K562 (cell line): ENCODE measurements around the gene IMPA2. TPM values are rescaled to one million over a fixed set of nuclear protein-coding genes. Genes with fewer than 3 reads are reported as not detected.

Experiments used
- ATAC-seq: fragments of 200-7000 bp; cut with Tn5 transposase; 3 replicates; pipeline ENCODE4 v1.9.1; 2020; ENCODE audit warnings: moderate library complexity
- BruUV-seq: library from RNA; stranded (reverse); fragments of 400-500 nt; replicated peaks from 2 replicates; lab custom pipeline; 2021; lab: Mats Ljungman, UMichigan
- CTCF ChIA-PET: fragments of 300-600 bp; formaldehyde crosslinking; extraction: SDS; loops from one replicate; lab custom pipeline; 2021; ENCODE audit warnings: low intra/inter-chr PET ratio; lab: Yijun Ruan, JAX
- POLR2A ChIA-PET: fragments of 300-600, 350-650 bp; sonication (Branson Sonifier 250); formaldehyde crosslinking; extraction: SDS; loops from one replicate; lab custom pipeline; 2021; ENCODE audit warnings: antibody characterized with exemption, inconsistent platforms; lab: Yijun Ruan, JAX
- DNase-seq, 4 experiments: peaks; one replicate each; pipeline versions ENCODE4 v3.0.0 to v3.0.0-alpha.2; 2011 to 2018; ENCODE audit warnings: low spot score in 3 of 4, mixed read lengths in 3 of 4; ENCODE audit errors: extremely low read depth in 1 of 4
- FAIRE-seq: peaks from 2 replicates; lab custom pipeline; 2011; peaks lifted over from hg19 to GRCh38; lab: Jason Lieb, UNC
- H2AFZ ChIP-seq: 2 replicates; pipeline ENCODE4 v1.6.0; 2011; ENCODE audit warnings: low read depth, low read length, control low read depth, inconsistent platforms
- H3K27ac ChIP-seq: fragments of 200-600 bp; 3 replicates; pipeline ENCODE4 v1.8.0; 2011; ENCODE audit warnings: low read depth, mild to moderate bottlenecking, control low read depth, inconsistent platforms, low read length, moderate library complexity, mixed read lengths; ENCODE audit errors: extremely low read depth
- H3K27me3 ChIP-seq, 2 experiments: fragments of 300-600 bp in 1 of 2; 2 replicates in 1 of 2; 3 replicates in 1 of 2; pipeline versions ENCODE4 v1.6.0 to v1.8.0; 2011; ENCODE audit warnings: inconsistent platforms in 2 of 2, low read length in 2 of 2, mild to moderate bottlenecking in 1 of 2, mixed read lengths in 1 of 2, moderate library complexity in 1 of 2; ENCODE audit not compliant: control insufficient read depth in 2 of 2, insufficient read depth in 2 of 2
- H3K36me3 ChIP-seq: fragments of 300-600 bp; 3 replicates; pipeline ENCODE4 v1.8.0; 2011; ENCODE audit warnings: mild to moderate bottlenecking, low read length, inconsistent platforms; ENCODE audit not compliant: control insufficient read depth, insufficient read depth
- H3K4me1 ChIP-seq, 2 experiments: fragments of 200-600 bp in 1 of 2; replicated peaks in 1 of 2; 2 replicates in 1 of 2; 3 replicates in 1 of 2; pipeline versions ENCODE4 v1.5.1 to v1.8.0; 2011; ENCODE audit warnings: inconsistent platforms in 2 of 2, low read length in 2 of 2, mild to moderate bottlenecking in 1 of 2, mixed read lengths in 1 of 2, moderate library complexity in 1 of 2; ENCODE audit not compliant: control insufficient read depth in 2 of 2, insufficient read depth in 2 of 2
- H3K4me2 ChIP-seq: 2 replicates; pipeline ENCODE4 v1.6.1; 2011; ENCODE audit warnings: low read length, control low read depth, inconsistent platforms, mixed read lengths; ENCODE audit not compliant: insufficient read depth
- H3K4me3 ChIP-seq: fragments of 200-600 bp; sonication (generic), shearing (Covaris generic); 2 replicates; pipeline ENCODE4 v1.5.1; 2016; ENCODE audit warnings: control low read depth, inconsistent platforms
- H3K79me2 ChIP-seq: fragments of 200-600 bp; 3 replicates; pipeline ENCODE4 v1.8.0; 2011; ENCODE audit warnings: low read length, inconsistent platforms; ENCODE audit not compliant: control insufficient read depth, insufficient read depth
- H3K9ac ChIP-seq, 2 experiments: 2 replicates each; pipeline versions ENCODE4 v1.6.0 to v1.6.1; 2011; ENCODE audit warnings: low read depth in 2 of 2, low read length in 2 of 2, control low read depth in 1 of 2, inconsistent platforms in 1 of 2, mild to moderate bottlenecking in 1 of 2, mixed read lengths in 1 of 2; ENCODE audit not compliant: insufficient read depth in 1 of 2
- H3K9me1 ChIP-seq: one replicate; pipeline ENCODE4 v1.6.0; 2011; ENCODE audit warnings: inconsistent platforms, mild to moderate bottlenecking, low read length, moderate library complexity; ENCODE audit not compliant: control insufficient read depth, insufficient read depth
- H3K9me3 ChIP-seq: replicated peaks from 2 replicates; pipeline ENCODE4 v1.5.1; 2011; ENCODE audit warnings: low read depth, low read length, inconsistent platforms; ENCODE audit not compliant: control insufficient read depth, insufficient read depth
- H4K20me1 ChIP-seq: replicated peaks from 2 replicates; pipeline ENCODE4 v1.6.1; 2011; ENCODE audit warnings: low read length, inconsistent platforms, mixed read lengths; ENCODE audit not compliant: control insufficient read depth, insufficient read depth
- CHD2 ChIP-seq: IDR thresholded peaks from 2 replicates; pipeline ENCODE4 v1.6.1; 2011; ENCODE audit warnings: low read depth, low read length
- CHD4 ChIP-seq: fragments of 200-600 bp; sonication (generic); IDR thresholded peaks from 3 replicates; pipeline ENCODE4 v1.6.1; 2012; ENCODE audit warnings: low read depth, mild to moderate bottlenecking, mixed read lengths, low read length, inconsistent platforms; ENCODE audit not compliant: insufficient read depth, insufficient replicate concordance, poor library complexity, severe bottlenecking
- PML ChIP-seq: IDR thresholded peaks from 2 replicates; pipeline ENCODE4 v1.6.1; 2012; ENCODE audit warnings: low read length, inconsistent platforms
- POU5F1 ChIP-seq: fragments of 150-350 bp; IDR thresholded peaks from 2 replicates; pipeline ENCODE4 v1.6.1; 2014; ENCODE audit warnings: borderline replicate concordance, low read length, low read depth, mild to moderate bottlenecking; ENCODE audit not compliant: partially characterized antibody
- SP2 ChIP-seq: IDR thresholded peaks from 2 replicates; pipeline ENCODE4 v1.6.1; 2011; ENCODE audit warnings: mild to moderate bottlenecking, low read depth, low read length, moderate library complexity; ENCODE audit not compliant: poor library complexity, severe bottlenecking; ENCODE audit errors: extremely low read depth
- SPI1 ChIP-seq: IDR thresholded peaks from 2 replicates; pipeline ENCODE4 v1.6.1; 2011; ENCODE audit warnings: low read depth, low read length, control low read depth, borderline replicate concordance
- ZKSCAN3 ChIP-seq: fragments of 250-450 bp; sonication (Bioruptor Pico); IDR thresholded peaks from 2 replicates; pipeline ENCODE4 v1.4.0; 2020
- ZNF212 ChIP-seq: fragments of 450-650 bp; formaldehyde crosslinking; IDR thresholded peaks from 2 replicates; pipeline ENCODE4 v1.4.0; 2020; ENCODE audit warnings: mild to moderate bottlenecking
- WGBS: fragments of 100-300 bp; shearing (Covaris generic); methylation state at CpG from one replicate; pipeline ENCODE4 v1.1.6; 2016; ENCODE audit warnings: low coverage, mixed read lengths; ENCODE audit not compliant: insufficient coverage; ENCODE audit errors: missing lambda C conversion rate; 5-methylcytosine and 5-hydroxymethylcytosine counted together
- in situ Hi-C: fragments of 300-500 bp; cut with MboI; formaldehyde crosslinking; loops from 4 replicates; pipeline ENCODE4 v1.15.0; 2018; ENCODE audit warnings: inconsistent platforms, mixed read lengths
- intact Hi-C: fragments of 100-400 bp; cut with micrococcal nuclease; formaldehyde crosslinking; loops from 2 replicates; pipeline ENCODE4 v1.14.2; 2022
- polyA plus RNA-seq, 8 experiments: library from polyadenylated mRNA; depleted of rRNA in 4 of 8; stranded (reverse) in 5 of 8; unstranded in 3 of 8; fragments of >200 nt; fragmentation: Nextera tagmentation in 2 of 8; fragmentation: Illumina TruSeq in 1 of 8; extraction: Ambion mirVana in 2 of 8; extraction: Trizol in 1 of 8; gene quantifications; 2 replicates each; pipeline versions ENCODE4 v1.2.1 to v1.2.3, GENCODE V29; 2011 to 2014; ENCODE audit warnings: inconsistent platforms in 1 of 8, missing spikeins in 1 of 8
- total RNA-seq, 7 experiments: library from RNA; depleted of rRNA in 6 of 7; stranded (reverse); fragments of >200 nt in 6 of 7; fragmentation: Illumina TruSeq in 2 of 7; extraction: Trizol in 2 of 7; gene quantifications; 2 replicates each; pipeline versions ENCODE4 v1.2.1 to v1.2.3, GENCODE V29; 2011 to 2021; ENCODE audit warnings: low replicate concordance in 1 of 7
- TF ChIP-seq, protein P1 (sequence below): sonication (generic); formaldehyde crosslinking; IDR thresholded peaks from 2 replicates; pipeline ENCODE4 v1.8.1; 2023; ENCODE audit warnings: missing genetic modification reagents, mild to moderate bottlenecking, borderline replicate concordance

IMPA2 gene
- total and polyA plus RNA-seq, 9 of the 15 experiments (the other 6 are each of a cell fraction or from before 2014, with no cell fraction given) = 0.62 to 11.3 (median 5.7) TPM

DNA sequence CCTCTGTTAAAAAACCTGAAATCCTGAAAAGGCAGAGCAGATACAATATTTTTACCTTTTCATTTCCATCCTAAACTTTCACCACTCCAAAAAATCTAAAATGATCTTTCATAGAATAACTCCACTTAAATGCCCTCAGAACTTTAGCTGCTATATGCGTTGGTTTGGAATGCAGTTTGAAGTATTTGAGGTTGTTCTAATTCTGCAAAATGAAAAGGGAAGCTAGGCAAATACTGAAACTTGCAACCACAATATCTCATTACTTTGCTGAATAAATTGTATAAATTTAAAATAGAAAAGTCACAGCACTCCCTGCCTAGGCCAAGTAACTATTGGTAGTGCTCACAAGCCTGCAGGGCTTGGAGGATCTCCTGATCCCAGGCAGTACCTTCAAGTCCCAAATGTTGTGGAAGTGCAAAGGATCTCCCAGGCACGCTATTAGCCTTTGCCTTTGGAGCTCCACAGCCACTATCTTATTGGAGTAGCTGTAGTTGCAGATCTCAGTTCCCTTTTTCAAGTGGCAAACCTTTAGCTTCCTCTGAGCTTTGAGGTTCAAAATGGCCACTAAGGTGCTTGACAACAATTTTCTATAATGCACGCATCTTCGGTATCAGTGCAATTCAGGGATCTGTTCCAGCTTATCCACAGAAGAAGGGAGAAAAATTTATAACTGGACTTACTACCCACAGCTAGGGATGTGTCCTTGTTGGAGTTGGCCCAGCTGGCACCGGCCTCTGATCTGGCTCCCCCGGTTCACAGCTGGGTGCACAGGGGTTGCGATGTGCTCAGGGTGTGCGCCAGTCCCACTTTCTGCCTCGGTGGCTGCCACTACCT lies 68.9 kb downstream of the IMPA2 start:
- Histone ChIP-seq H3K4me2 (no peak overlapping the region), H2AFZ (no peak overlapping the region), H3K9me1 (no peaks in the 10 kb centered on the region), H3K9ac (no peak overlapping the region), H4K20me1 (no peaks in the 10 kb centered on the region; the same call in 1 of the 2 replicates), H3K27ac (no peak overlapping the region), H3K4me3 (no peak overlapping the region), H3K36me3 (no peaks in the 10 kb centered on the region), H3K79me2 (no peaks in the 10 kb centered on the region), H3K4me1 (peaks cover 0 to 5% of the 10 kb centered on the region in 2 experiments; a peak in 2 of 5 replicates), H3K9me3 (no peaks in the 10 kb centered on the region), H3K27me3 (peaks cover 2 to 17% of the 10 kb centered on the region in 2 experiments; a peak in 3 of 5 replicates)
- ChIA-PET POLR2A (interaction anchor here (0.5 to 0.6 kb wide), 2 partner anchors 12 to 13 kb away, joined by 3 to 4 read pairs; no protein-coding TSS in a partner anchor), CTCF (no interaction called here)
- BruUV-seq = no TSS peak
- DNase-seq (no peak), FAIRE-seq (no peak), ATAC-seq (no peak)
- intact Hi-C loops (no loop called here), in situ Hi-C loops (no loop called here)
- 3% methylated on average over 8 of the region's 9 CpGs for WGBS
- TF ChIP-seq SPI1 (peak; percentile 32; the same call in 1 of the 2 replicates), POU5F1 (no peak)

DNA sequence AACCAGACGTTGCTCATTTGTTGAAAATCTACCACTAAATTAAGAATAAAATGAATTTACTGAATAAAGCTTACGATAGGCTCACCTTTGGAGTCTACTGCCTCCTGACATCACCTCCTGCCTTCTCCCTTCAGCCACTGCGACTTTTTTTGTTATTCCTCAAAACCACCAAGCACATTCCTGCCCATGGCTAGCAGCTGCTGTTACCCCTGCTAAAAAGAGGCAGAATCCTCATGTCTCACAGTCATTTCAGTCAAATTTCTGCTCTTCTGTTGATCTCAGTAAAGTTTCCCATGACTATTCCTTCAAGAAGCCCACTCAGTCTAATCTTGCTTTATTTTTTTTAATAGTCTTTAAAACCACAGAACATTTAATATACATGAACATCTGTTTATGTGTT lies 71.6 kb downstream of the IMPA2 start:
- Histone ChIP-seq H3K27ac (no peak overlapping the region), H3K79me2 (no peaks in the 10 kb centered on the region), H4K20me1 (no peaks in the 10 kb centered on the region; the same call in 1 of the 2 replicates), H3K27me3 (peaks cover 6 to 22% of the 10 kb centered on the region in 2 experiments; a peak in 4 of 5 replicates), H3K4me2 (no peak overlapping the region), H3K36me3 (no peaks in the 10 kb centered on the region), H3K9ac (no peak overlapping the region), H3K9me3 (no peaks in the 10 kb centered on the region), H3K9me1 (no peaks in the 10 kb centered on the region), H2AFZ (no peak overlapping the region), H3K4me3 (no peak overlapping the region), H3K4me1 (peaks cover 0 to 10% of the 10 kb centered on the region in 2 experiments; a peak in 2 of 5 replicates)
- ATAC-seq (no peak), FAIRE-seq (no peak), DNase-seq (no peak)
- ChIA-PET POLR2A (interaction anchor here (1.0 kb wide), 1 partner anchor 9 kb away, joined by 4 read pairs; no protein-coding TSS in a partner anchor), CTCF (no interaction called here)
- no TSS peak for BruUV-seq
- intact Hi-C loops (no loop called here), in situ Hi-C loops (no loop called here)
- WGBS = 2% methylated on average over 3 of the region's 3 CpGs
- TF ChIP-seq ZKSCAN3 (CRISPR knock-in tag) (no peak), CHD2 (no peak), SP2 (no peak), PML (no peak), CHD4 (no peak), ZNF212 (no peak)
- TF ChIP-seq, protein P1, sequence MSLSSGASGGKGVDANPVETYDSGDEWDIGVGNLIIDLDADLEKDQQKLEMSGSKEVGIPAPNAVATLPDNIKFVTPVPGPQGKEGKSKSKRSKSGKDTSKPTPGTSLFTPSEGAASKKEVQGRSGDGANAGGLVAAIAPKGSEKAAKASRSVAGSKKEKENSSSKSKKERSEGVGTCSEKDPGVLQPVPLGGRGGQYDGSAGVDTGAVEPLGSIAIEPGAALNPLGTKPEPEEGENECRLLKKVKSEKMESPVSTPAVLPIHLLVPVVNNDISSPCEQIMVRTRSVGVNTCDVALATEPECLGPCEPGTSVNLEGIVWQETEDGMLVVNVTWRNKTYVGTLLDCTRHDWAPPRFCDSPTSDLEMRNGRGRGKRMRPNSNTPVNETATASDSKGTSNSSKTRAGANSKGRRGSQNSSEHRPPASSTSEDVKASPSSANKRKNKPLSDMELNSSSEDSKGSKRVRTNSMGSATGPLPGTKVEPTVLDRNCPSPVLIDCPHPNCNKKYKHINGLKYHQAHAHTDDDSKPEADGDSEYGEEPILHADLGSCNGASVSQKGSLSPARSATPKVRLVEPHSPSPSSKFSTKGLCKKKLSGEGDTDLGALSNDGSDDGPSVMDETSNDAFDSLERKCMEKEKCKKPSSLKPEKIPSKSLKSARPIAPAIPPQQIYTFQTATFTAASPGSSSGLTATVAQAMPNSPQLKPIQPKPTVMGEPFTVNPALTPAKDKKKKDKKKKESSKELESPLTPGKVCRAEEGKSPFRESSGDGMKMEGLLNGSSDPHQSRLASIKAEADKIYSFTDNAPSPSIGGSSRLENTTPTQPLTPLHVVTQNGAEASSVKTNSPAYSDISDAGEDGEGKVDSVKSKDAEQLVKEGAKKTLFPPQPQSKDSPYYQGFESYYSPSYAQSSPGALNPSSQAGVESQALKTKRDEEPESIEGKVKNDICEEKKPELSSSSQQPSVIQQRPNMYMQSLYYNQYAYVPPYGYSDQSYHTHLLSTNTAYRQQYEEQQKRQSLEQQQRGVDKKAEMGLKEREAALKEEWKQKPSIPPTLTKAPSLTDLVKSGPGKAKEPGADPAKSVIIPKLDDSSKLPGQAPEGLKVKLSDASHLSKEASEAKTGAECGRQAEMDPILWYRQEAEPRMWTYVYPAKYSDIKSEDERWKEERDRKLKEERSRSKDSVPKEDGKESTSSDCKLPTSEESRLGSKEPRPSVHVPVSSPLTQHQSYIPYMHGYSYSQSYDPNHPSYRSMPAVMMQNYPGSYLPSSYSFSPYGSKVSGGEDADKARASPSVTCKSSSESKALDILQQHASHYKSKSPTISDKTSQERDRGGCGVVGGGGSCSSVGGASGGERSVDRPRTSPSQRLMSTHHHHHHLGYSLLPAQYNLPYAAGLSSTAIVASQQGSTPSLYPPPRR = no peak
